HepG2 (cell line): ENCODE measurements around the gene RCOR3.

Experiments used
- POLR2A ChIP-seq, 2 experiments: IDR thresholded peaks; 2 replicates each; pipeline ENCODE4 v1.6.1; 2011; ENCODE audit warnings: low read depth in 2 of 2, low read length in 2 of 2, mild to moderate bottlenecking in 1 of 2, moderate library complexity in 1 of 2; ENCODE audit not compliant: insufficient read depth in 1 of 2
- PRMT3 ChIP-seq: sonication (generic); formaldehyde crosslinking; IDR thresholded peaks from 2 replicates; pipeline ENCODE4 v1.8.1; 2022; ENCODE audit warnings: low read depth, mild to moderate bottlenecking, moderate library complexity, missing genetic modification reagents, borderline replicate concordance
- SALL1 ChIP-seq: sonication (generic); formaldehyde crosslinking; IDR thresholded peaks from 2 replicates; pipeline ENCODE4 v1.8.0; 2022; ENCODE audit warnings: mild to moderate bottlenecking, missing genetic modification reagents
- YY1 ChIP-seq: IDR thresholded peaks from 2 replicates; pipeline ENCODE4 v1.6.1; 2011; ENCODE audit warnings: low read length, low read depth, moderate library complexity, mild to moderate bottlenecking; ENCODE audit not compliant: insufficient read depth, insufficient replicate concordance
- ZNF10 ChIP-seq: sonication (generic); formaldehyde crosslinking; IDR thresholded peaks from 2 replicates; pipeline ENCODE4 v1.4.0; 2020; ENCODE audit warnings: mild to moderate bottlenecking, low read depth, missing genetic modification reagents, borderline replicate concordance
- ZNF205 ChIP-seq: IDR thresholded peaks from 2 replicates; pipeline ENCODE4 v1.6.1; 2018; ENCODE audit warnings: missing biosample characterization, missing genetic modification reagents
- ZNF274 ChIP-seq: sonication (generic); formaldehyde crosslinking; IDR thresholded peaks from 2 replicates; pipeline ENCODE4 v1.5.1; 2020; ENCODE audit warnings: mild to moderate bottlenecking, missing genetic modification reagents
- ZNF772 ChIP-seq: sonication (generic); formaldehyde crosslinking; IDR thresholded peaks from 2 replicates; pipeline ENCODE4 v1.5.0; 2020; ENCODE audit warnings: mild to moderate bottlenecking, missing genetic modification reagents
- TF ChIP-seq, protein P1 (sequence below): sonication (generic); formaldehyde crosslinking; IDR thresholded peaks from 2 replicates; pipeline ENCODE4 v1.5.0; 2020; ENCODE audit warnings: mild to moderate bottlenecking, missing genetic modification reagents, moderate library complexity
- TF ChIP-seq, protein P2 (sequence below): sonication (generic); formaldehyde crosslinking; IDR thresholded peaks from 2 replicates; pipeline ENCODE4 v1.5.1; 2020; ENCODE audit warnings: missing genetic modification reagents, mild to moderate bottlenecking, borderline replicate concordance
- TF ChIP-seq, protein P3 (sequence below): sonication (generic); formaldehyde crosslinking; IDR thresholded peaks from 2 replicates; pipeline ENCODE4 v1.4.0; 2020; ENCODE audit warnings: missing genetic modification reagents

DNA sequence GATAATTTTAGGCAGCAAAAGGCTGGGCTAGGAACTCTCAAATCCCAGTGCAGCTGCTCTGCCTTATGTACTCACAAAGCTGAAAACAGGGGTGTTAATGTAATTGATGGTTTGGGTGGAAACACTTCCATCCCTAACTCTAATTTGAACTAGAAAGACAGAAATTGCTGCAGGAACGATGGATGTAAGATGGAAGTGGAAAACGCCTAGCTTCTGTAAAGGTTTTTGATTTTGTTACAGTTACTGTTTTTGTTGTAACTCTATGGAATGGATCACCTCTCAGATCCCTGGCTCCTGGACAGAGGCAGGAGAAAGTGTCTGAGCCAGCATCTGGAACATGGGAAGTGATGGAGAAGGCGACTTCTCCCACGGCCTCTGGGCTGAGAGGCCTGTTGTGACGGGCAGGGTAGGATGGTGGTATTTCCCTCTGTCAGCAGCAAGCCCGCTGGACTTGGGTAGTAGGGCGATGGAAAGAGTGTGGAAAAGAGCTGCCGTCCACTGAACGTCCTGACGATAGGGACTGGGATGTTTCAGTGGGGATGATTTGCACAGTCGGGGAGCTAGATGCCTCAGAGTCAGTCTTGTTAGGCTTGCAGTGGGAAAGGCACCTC lies 69.0 kb downstream of the RCOR3 start:
- TF ChIP-seq SALL1 (CRISPR knock-in tag): no peak
- no peak for TF ChIP-seq ZNF10
- TF ChIP-seq PRMT3: no peak
- no peak for TF ChIP-seq ZNF205
- TF ChIP-seq, protein P1, sequence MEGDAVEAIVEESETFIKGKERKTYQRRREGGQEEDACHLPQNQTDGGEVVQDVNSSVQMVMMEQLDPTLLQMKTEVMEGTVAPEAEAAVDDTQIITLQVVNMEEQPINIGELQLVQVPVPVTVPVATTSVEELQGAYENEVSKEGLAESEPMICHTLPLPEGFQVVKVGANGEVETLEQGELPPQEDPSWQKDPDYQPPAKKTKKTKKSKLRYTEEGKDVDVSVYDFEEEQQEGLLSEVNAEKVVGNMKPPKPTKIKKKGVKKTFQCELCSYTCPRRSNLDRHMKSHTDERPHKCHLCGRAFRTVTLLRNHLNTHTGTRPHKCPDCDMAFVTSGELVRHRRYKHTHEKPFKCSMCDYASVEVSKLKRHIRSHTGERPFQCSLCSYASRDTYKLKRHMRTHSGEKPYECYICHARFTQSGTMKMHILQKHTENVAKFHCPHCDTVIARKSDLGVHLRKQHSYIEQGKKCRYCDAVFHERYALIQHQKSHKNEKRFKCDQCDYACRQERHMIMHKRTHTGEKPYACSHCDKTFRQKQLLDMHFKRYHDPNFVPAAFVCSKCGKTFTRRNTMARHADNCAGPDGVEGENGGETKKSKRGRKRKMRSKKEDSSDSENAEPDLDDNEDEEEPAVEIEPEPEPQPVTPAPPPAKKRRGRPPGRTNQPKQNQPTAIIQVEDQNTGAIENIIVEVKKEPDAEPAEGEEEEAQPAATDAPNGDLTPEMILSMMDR (CRISPR knock-in tag): no peak
- TF ChIP-seq POLR2A (IDR thresholded peaks at IDR 0.05; ENCODE audit: insufficient read depth in 1 of 2, low read depth in 2 of 2, low read length in 2 of 2): no peak
- TF ChIP-seq ZNF274 (CRISPR knock-in tag): no peak
- no peak for TF ChIP-seq ZNF772 (CRISPR knock-in tag)
- TF ChIP-seq, protein P2, sequence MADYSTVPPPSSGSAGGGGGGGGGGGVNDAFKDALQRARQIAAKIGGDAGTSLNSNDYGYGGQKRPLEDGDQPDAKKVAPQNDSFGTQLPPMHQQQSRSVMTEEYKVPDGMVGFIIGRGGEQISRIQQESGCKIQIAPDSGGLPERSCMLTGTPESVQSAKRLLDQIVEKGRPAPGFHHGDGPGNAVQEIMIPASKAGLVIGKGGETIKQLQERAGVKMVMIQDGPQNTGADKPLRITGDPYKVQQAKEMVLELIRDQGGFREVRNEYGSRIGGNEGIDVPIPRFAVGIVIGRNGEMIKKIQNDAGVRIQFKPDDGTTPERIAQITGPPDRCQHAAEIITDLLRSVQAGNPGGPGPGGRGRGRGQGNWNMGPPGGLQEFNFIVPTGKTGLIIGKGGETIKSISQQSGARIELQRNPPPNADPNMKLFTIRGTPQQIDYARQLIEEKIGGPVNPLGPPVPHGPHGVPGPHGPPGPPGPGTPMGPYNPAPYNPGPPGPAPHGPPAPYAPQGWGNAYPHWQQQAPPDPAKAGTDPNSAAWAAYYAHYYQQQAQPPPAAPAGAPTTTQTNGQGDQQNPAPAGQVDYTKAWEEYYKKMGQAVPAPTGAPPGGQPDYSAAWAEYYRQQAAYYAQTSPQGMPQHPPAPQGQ (CRISPR knock-in tag): no peak
- TF ChIP-seq, protein P3, sequence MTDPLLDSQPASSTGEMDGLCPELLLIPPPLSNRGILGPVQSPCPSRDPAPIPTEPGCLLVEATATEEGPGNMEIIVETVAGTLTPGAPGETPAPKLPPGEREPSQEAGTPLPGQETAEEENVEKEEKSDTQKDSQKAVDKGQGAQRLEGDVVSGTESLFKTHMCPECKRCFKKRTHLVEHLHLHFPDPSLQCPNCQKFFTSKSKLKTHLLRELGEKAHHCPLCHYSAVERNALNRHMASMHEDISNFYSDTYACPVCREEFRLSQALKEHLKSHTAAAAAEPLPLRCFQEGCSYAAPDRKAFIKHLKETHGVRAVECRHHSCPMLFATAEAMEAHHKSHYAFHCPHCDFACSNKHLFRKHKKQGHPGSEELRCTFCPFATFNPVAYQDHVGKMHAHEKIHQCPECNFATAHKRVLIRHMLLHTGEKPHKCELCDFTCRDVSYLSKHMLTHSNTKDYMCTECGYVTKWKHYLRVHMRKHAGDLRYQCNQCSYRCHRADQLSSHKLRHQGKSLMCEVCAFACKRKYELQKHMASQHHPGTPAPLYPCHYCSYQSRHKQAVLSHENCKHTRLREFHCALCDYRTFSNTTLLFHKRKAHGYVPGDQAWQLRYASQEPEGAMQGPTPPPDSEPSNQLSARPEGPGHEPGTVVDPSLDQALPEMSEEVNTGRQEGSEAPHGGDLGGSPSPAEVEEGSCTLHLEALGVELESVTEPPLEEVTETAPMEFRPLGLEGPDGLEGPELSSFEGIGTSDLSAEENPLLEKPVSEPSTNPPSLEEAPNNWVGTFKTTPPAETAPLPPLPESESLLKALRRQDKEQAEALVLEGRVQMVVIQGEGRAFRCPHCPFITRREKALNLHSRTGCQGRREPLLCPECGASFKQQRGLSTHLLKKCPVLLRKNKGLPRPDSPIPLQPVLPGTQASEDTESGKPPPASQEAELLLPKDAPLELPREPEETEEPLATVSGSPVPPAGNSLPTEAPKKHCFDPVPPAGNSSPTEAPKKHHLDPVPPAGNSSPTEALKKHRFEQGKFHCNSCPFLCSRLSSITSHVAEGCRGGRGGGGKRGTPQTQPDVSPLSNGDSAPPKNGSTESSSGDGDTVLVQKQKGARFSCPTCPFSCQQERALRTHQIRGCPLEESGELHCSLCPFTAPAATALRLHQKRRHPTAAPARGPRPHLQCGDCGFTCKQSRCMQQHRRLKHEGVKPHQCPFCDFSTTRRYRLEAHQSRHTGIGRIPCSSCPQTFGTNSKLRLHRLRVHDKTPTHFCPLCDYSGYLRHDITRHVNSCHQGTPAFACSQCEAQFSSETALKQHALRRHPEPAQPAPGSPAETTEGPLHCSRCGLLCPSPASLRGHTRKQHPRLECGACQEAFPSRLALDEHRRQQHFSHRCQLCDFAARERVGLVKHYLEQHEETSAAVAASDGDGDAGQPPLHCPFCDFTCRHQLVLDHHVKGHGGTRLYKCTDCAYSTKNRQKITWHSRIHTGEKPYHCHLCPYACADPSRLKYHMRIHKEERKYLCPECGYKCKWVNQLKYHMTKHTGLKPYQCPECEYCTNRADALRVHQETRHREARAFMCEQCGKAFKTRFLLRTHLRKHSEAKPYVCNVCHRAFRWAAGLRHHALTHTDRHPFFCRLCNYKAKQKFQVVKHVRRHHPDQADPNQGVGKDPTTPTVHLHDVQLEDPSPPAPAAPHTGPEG (CRISPR knock-in tag): no peak
- no peak for TF ChIP-seq YY1
